Measurements from ENCODE around the gene MMEL1.
A peak's percentile ranks its signal among the peaks of the same experiment; 100 is the strongest.

Gene MMEL1

GRCh38 chr1:2587860-2588571 lies 44.8 kb downstream of the MMEL1 start:
- no peak for TF ChIP-seq CTCF (IDR thresholded peaks at IDR 0.05; ENCODE audit: low read depth, low read length)
- no peak overlapping the region for H3K4me3 ChIP-seq (replicated peaks in 1 of 2; ENCODE audit: low read depth in 2 of 2, low read length in 2 of 2)

GRCh38 chr1:2587071-2587859 lies 45.6 kb downstream of the MMEL1 start:
- no peak for TF ChIP-seq CTCF (IDR thresholded peaks at IDR 0.05; ENCODE audit: low read depth, low read length)
- H3K4me3 ChIP-seq (replicated peaks in 1 of 2; ENCODE audit: low read depth in 2 of 2, low read length in 2 of 2) = peak overlapping the region; percentile 68 to 76
- peak; percentile 20 to 28 for DNase-seq (ENCODE audit: low read depth in 2 of 2)

More at GRCh38 chr1:2587860-2588571, 44.8 kb downstream of the MMEL1 start:
- no peak for DNase-seq (ENCODE audit: low read depth in 2 of 2)

GRCh38 chr1:2586154-2587070 lies 46.4 kb downstream of the MMEL1 start, which contains the start of gene PRXL2B:
TSS of gene PRXL2B (plus strand) at chr1:2586777. CDS start at chr1:2586886, 109 bp downstream.
- no peak for TF ChIP-seq CTCF (IDR thresholded peaks at IDR 0.05; ENCODE audit: low read depth, low read length)
- peak within 1 kb of the TSS; percentile 68 to 76 for H3K4me3 ChIP-seq (replicated peaks in 1 of 2; ENCODE audit: low read depth in 2 of 2, low read length in 2 of 2)
- DNase-seq (ENCODE audit: low read depth in 2 of 2) = peak; percentile 99 to 100

GRCh38 chr1:2585318-2586092 lies 47.3 kb downstream of the MMEL1 start:
- peak overlapping the region; percentile 66 to 76 for H3K4me3 ChIP-seq (replicated peaks in 1 of 2; ENCODE audit: low read depth in 2 of 2, low read length in 2 of 2)
- DNase-seq (ENCODE audit: low read depth in 2 of 2) = peak; percentile 34 to 57
- TF ChIP-seq CTCF (IDR thresholded peaks at IDR 0.05; ENCODE audit: low read depth, low read length) = no peak

- no peak for DNase-seq (ENCODE audit: low read depth in 2 of 2)
- no peak for TF ChIP-seq CTCF (IDR thresholded peaks at IDR 0.05; ENCODE audit: low read depth, low read length)
- H3K4me3 ChIP-seq (replicated peaks in 1 of 2; ENCODE audit: low read depth in 2 of 2, low read length in 2 of 2) = peak overlapping the region; percentile 1 to 66
Observed at GRCh38 chr1:2584686-2585317, 48.0 kb downstream of the MMEL1 start.
